ENCODE data around the gene ZFR2. TPM values are rescaled to one million over a fixed set of nuclear protein-coding genes. Genes with fewer than 3 reads are reported as not detected.

The ZFR2 gene
- total RNA-seq, 2 experiments from 2014 or later = 0.33 to 0.58 TPM

DNA sequence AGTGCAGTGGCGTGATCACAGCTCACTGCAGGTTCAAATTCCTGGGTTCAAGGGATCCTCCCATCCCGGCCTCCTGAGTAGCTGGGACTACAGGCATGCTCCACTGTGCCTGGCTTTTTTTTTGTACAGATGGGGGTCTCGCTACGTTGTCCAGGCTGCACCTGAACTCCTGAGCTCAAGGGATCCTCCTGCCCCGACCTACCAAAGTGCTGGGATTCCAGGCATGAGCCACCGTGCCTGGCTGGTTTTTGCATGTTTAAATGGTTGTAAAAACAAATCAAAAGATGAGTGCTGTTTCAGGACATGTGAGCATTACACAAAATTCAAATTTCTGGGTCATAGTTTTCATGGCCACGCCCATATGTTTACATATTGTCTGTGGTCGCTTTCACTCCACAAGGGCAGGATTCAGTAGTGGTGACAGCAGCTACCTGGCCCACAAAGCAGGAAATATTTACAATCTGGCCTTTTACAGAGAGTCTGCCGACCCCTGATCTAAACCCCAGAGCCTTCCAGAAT, 88.0 kb downstream of the ZFR2 start:
- peaks cover 19% of the 10 kb centered on the region for H3K9me3 Mint-ChIP-seq
- CTCF ChIA-PET = interaction anchor here (1.4 to 2.4 kb wide), 2 partner anchors 42 to 359 kb away, joined by 3 to 6 read pairs; no protein-coding TSS in a partner anchor

DNA sequence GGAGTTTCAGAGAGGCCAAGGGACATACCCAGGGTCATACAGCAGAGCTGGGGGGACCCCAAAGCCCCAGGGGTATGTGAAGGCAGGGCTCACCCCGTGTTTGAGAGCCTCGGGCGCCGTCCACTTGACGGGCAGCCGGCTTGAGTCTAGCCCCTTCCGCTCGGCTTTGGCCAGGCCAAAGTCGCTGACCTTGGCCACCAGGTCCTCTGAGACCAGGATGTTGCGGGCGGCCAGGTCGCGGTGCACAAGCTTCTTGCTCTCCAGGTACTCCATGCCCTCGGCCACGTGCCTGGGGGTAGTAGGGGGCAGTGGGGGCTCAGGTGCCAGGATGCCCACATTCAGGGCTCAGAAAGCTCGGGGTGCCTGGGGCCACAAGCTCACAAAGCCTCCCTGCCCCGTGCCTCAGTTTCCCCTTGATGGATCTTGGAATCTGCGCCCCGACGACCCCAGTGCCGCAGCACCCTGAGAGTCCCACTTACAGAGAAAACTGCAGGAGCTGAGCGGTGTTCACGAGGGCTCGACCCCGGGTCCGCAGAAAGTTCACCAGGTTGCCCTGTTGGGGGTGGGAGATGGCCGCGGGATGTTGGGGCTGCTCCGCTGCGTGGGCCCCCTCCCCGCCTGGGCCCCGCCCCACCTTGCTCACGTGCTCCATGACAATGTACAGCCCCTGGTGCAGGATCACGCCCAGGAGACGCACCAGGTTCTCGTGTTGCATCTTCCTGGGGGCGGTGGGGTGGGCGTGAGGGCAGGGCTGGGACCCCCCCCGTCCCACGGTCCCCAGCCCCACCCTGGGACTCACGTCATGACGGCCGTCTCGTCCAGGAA, 89.7 kb downstream of the ZFR2 start:
- H3K4me1 Mint-ChIP-seq (ENCODE audit: low read depth) = no peaks in the 10 kb centered on the region
- no peak overlapping the region for H3K27ac Mint-ChIP-seq
- peaks cover 24% of the 10 kb centered on the region for H3K36me3 Mint-ChIP-seq
- DNase-seq = no peak
- no peak overlapping the region for H3K4me3 Mint-ChIP-seq
- no peaks in the 10 kb centered on the region for H3K27me3 Mint-ChIP-seq
- peaks cover 19% of the 10 kb centered on the region for H3K9me3 Mint-ChIP-seq
- intact Hi-C loops (cut with micrococcal nuclease) = no loop called here
- ChIA-PET POLR2A (no interaction called here), CTCF (interaction anchor here (1.4 to 2.4 kb wide), 2 partner anchors 43 to 361 kb away, joined by 3 to 6 read pairs; no protein-coding TSS in a partner anchor)

More for the DNA sequence above, 88.0 kb downstream of the ZFR2 start:
- no peak for DNase-seq
- no peak overlapping the region for H3K4me3 Mint-ChIP-seq
- intact Hi-C loops (cut with micrococcal nuclease) = no loop called here
- H3K4me1 Mint-ChIP-seq (ENCODE audit: low read depth) = peaks cover 8% of the 10 kb centered on the region
- H3K36me3 Mint-ChIP-seq = peaks cover 24% of the 10 kb centered on the region
- POLR2A ChIA-PET = interaction anchor here (0.6 to 1.6 kb wide), 2 partner anchors 17 to 188 kb away, joined by 3 to 5 read pairs; no protein-coding TSS in a partner anchor
- H3K27me3 Mint-ChIP-seq = no peaks in the 10 kb centered on the region
- H3K27ac Mint-ChIP-seq = no peak overlapping the region

DNA sequence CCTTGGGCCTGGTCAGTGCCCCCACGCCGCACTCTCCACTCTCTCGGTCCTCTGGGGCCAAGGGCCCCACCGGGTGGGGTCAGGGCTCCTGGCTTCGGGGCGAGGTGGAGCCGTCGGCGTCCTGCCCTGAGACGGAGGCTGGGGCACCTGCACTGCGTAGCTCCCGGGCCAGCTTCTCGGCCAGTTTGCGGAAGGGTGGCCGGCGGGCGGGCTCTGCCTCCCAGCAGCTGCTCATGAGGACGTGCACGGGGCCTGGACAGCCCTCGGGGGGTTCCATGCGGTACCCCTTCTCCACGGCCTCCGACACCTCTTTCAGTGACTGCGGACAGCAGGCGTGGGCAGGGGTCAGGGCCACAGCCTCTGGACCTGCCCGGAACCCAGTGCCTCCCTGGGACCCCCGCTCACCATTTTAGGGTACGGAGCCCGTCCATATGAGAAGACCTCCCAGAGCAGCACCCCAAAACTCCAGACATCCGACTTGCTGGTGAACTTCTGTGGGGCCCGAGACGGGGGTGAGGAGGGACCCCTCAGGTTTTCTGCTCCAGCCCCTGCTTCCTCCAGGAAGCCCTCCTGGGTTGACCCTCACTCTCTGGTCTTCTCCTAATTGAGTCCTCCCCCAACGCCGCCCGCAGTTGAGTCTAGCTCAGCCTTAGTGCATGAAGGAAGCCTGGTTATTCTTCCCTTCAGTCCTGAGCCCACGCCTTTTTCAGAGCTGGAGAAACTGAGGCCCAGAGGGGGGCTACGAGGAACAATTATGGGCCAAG, 90.6 kb downstream of the ZFR2 start:
- H3K4me3 Mint-ChIP-seq = no peak overlapping the region
- ChIA-PET POLR2A (no interaction called here), CTCF (no interaction called here)
- DNase-seq = no peak
- H3K9me3 Mint-ChIP-seq = peaks cover 19% of the 10 kb centered on the region
- no peaks in the 10 kb centered on the region for H3K27me3 Mint-ChIP-seq
- H3K27ac Mint-ChIP-seq = no peak overlapping the region
- intact Hi-C loops (cut with micrococcal nuclease) = no loop called here
- peaks cover 21% of the 10 kb centered on the region for H3K36me3 Mint-ChIP-seq
- H3K4me1 Mint-ChIP-seq (ENCODE audit: low read depth) = no peaks in the 10 kb centered on the region

DNA sequence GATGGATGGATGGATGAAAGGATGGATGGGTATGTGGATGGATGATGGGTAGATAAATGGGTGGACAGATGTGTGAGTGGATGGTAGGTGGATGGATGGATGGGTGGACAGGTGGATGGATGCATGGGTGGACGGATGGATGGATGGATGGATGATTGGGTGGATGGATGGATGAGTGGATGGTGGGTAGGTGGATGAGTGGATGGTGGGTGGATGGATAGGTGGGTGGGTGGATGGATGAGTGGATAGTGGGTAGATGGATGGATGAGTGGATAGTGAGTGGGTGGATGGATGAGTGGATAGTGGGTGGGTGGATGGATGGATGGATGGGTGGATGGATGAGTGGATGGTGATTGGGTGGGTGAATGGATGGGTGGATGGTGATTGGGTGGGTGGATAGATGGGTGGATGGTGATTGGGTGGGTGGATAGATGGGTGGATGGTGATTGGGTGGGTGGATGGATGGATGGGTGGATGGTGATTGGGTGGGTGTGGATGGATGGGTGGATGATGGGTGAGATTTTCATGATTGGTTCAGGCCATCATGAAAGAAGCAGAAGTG, 92.3 kb downstream of the ZFR2 start:
- DNase-seq = no peak
- Mint-ChIP-seq H3K9me3 (peaks cover 8% of the 10 kb centered on the region), H3K4me1 (ENCODE audit: low read depth) (no peaks in the 10 kb centered on the region), H3K36me3 (peaks cover 7% of the 10 kb centered on the region), H3K27me3 (no peaks in the 10 kb centered on the region), H3K4me3 (no peak overlapping the region), H3K27ac (no peak overlapping the region)
- ChIA-PET POLR2A (no interaction called here), CTCF (interaction anchor here (1.1 kb wide), 1 partner anchor 46 kb away, joined by 3 read pairs; no protein-coding TSS in a partner anchor)
- intact Hi-C loops (cut with micrococcal nuclease) = no loop called here

DNA sequence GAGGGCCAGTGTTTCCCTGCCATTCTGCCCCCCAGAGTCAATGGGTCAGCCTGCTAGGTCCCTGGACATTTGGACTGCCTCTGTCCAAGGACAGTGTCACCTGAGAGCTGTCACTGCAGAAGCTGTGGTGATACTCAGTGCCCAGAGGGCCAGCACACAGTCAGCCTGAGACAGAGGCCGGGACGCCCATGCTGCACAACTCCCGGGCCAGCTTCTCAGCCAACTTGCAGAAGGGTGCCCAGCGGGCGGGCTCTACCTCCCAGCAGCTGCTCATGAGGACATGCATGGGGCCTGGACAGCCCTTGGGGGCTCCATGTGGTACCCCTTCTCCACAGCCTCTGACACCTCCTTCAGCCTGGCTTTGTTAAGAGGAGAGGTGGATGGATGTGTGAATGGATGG, 93.0 kb downstream of the ZFR2 start:
- ChIA-PET POLR2A (no interaction called here), CTCF (interaction anchor here (1.1 kb wide), 1 partner anchor 46 kb away, joined by 3 read pairs; no protein-coding TSS in a partner anchor)
- H3K27ac Mint-ChIP-seq = no peak overlapping the region
- intact Hi-C loops (cut with micrococcal nuclease) = no loop called here
- peaks cover under 1% of the 10 kb centered on the region for H3K36me3 Mint-ChIP-seq
- H3K27me3 Mint-ChIP-seq = no peaks in the 10 kb centered on the region
- DNase-seq = no peak
- peaks cover under 1% of the 10 kb centered on the region for H3K9me3 Mint-ChIP-seq
- H3K4me3 Mint-ChIP-seq = no peak overlapping the region
- H3K4me1 Mint-ChIP-seq (ENCODE audit: low read depth) = no peaks in the 10 kb centered on the region

DNA sequence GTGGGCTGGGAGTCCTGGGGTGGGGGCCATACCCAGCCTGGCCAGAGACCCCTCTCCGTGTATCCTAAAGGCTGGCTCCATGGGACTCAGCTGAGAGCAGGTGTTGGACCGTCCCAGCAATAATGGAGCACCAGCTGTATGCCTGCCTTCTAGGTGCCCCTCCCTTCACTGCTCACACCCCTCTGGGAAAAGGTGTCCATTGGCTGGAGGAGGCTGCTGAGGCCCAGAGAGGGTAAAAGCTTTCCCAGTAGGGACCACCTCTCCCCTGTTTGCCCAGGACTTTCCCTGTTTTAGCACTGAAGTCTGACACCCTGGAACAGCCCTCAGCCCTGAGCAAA, 93.5 kb downstream of the ZFR2 start:
- CTCF ChIA-PET = interaction anchor here (1.1 kb wide), 1 partner anchor 47 kb away, joined by 3 read pairs; no protein-coding TSS in a partner anchor
- intact Hi-C loops (cut with micrococcal nuclease) = no loop called here
- Mint-ChIP-seq H3K36me3 (no peaks in the 10 kb centered on the region), H3K27ac (no peak overlapping the region), H3K4me1 (ENCODE audit: low read depth) (no peaks in the 10 kb centered on the region), H3K9me3 (no peaks in the 10 kb centered on the region), H3K4me3 (no peak overlapping the region), H3K27me3 (no peaks in the 10 kb centered on the region)
- DNase-seq = no peak
- POLR2A ChIA-PET = no interaction called here

DNA sequence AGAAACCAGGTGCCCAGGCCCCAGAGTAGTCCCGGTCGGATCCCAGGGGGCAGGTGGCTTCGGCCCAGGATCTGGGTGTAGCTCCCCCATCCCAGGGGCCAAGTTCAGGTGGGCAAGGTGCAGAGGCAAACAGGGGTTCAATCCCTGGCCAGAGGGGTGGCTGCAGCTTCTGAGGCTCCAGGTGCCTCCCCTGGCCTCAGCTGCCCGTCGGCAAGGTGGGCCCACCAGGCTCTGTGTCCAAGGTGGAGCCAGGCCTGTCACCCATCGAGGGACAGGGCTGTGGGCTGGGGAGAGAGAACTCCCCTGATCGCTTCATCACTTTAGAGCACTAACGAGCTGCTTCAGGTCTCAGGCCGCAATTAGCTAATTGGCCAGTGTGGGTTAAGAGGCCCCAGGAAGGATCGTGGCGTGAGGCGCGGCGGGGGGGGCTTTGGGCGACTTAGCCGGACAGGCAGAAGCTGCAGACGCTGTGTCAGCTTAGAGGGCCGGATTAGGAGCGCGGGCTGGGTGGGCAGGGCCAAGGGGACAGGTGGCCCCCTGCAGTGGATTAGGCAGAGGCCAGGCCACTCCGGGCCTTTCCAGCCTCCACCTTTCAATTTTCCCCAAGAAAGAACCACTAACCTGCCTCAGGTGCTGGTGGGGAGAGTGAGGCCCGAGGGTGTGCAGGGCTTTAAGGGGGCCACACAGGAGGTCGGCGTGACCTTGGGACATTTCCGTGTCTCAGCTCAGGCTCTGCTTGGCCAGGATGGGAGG, 94.0 kb downstream of the ZFR2 start:
- ChIA-PET CTCF (no interaction called here), POLR2A (no interaction called here)
- Mint-ChIP-seq H3K9me3 (no peaks in the 10 kb centered on the region), H3K27me3 (no peaks in the 10 kb centered on the region), H3K36me3 (peaks cover 2% of the 10 kb centered on the region), H3K4me3 (no peak overlapping the region), H3K4me1 (ENCODE audit: low read depth) (no peaks in the 10 kb centered on the region), H3K27ac (no peak overlapping the region)
- intact Hi-C loops (cut with micrococcal nuclease) = no loop called here
- no peak for DNase-seq

DNA sequence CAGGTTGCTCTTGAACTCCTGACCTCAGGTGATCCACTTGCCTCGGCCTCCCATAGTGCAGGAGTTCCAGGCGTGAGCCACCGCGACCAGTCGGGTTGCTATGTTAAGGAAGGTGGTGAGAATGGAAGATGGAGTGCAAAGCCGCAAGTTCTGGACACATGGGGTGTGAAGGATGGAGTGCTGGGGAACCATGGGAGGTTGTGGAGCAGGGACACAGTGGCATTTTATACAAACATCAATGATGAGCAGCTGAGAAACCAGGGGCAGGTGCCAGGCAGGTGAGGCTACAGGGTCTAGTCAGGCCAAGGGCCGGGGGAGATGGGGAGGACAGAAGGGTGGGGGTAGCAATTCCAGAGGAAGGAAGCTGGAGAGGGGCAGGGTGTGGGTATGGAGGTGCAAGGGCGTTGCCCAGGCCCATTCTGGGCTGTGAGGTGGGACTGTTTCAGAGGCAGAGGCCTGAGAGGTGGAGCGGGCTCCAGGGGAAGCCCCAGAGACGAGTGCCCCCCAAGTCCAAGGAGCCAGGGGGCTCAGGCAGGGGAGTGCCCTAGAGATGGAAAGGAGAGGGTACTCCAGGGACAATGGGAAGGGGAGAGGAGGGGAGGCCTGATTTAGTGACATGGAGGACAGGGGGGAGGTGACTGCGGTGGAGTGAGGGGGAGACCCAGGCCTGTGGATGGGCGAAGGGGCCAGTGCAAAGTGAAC, 94.9 kb downstream of the ZFR2 start:
- Mint-ChIP-seq H3K4me1 (ENCODE audit: low read depth) (no peaks in the 10 kb centered on the region), H3K9me3 (no peaks in the 10 kb centered on the region), H3K4me3 (no peak overlapping the region), H3K27ac (no peak overlapping the region), H3K27me3 (no peaks in the 10 kb centered on the region), H3K36me3 (peaks cover 2% of the 10 kb centered on the region)
- ChIA-PET CTCF (no interaction called here), POLR2A (no interaction called here)
- no peak for DNase-seq
- intact Hi-C loops (cut with micrococcal nuclease) = no loop called here

DNA sequence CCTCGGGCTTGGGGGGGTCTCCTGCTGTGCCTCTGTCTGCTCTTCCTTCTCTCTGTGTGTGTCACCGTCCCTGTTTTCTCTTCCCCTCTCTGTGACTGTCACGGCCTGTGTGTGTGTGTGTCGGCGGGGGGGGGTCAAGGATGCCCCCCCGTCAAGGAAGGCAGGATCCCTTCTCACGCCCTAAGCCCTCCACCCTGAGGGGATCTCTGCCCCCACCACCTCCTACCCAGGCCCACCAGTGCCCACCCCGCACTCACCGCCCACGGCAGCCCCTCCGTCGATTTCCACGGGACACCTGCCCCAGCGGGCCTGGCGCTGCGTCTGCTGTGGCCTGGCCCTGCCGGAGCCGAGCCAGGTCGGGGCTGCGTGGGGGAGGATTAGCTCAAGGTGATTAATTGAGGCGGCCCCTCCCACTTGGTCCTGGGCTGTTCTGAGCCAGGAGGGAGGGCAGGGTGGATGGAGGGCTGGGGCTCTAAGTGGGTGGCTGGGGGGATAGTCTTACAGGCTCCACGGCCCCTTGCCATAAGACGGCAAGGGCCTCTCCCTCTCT, 96.9 kb downstream of the ZFR2 start, which contains the start of gene RAX2:
RAX2 (minus strand) TSS at position 323 of the 550 bp plus-strand sequence. CDS start 486 bp downstream, outside the sequence.
- H3K4me1 Mint-ChIP-seq (ENCODE audit: low read depth) = no peaks in the 10 kb centered on the region
- H3K4me3 Mint-ChIP-seq = no peak within 1 kb of the TSS
- H3K9me3 Mint-ChIP-seq = no peaks in the 10 kb centered on the region
- CTCF ChIA-PET = no interaction called here
- H3K27me3 Mint-ChIP-seq = no peaks in the 10 kb centered on the region
- POLR2A ChIA-PET = no interaction called here
- H3K27ac Mint-ChIP-seq = no peak within 1 kb of the TSS
- no peak for DNase-seq
- intact Hi-C loops (cut with micrococcal nuclease) = no loop called here
- peaks cover 5% of the 10 kb centered on the region for H3K36me3 Mint-ChIP-seq

DNA sequence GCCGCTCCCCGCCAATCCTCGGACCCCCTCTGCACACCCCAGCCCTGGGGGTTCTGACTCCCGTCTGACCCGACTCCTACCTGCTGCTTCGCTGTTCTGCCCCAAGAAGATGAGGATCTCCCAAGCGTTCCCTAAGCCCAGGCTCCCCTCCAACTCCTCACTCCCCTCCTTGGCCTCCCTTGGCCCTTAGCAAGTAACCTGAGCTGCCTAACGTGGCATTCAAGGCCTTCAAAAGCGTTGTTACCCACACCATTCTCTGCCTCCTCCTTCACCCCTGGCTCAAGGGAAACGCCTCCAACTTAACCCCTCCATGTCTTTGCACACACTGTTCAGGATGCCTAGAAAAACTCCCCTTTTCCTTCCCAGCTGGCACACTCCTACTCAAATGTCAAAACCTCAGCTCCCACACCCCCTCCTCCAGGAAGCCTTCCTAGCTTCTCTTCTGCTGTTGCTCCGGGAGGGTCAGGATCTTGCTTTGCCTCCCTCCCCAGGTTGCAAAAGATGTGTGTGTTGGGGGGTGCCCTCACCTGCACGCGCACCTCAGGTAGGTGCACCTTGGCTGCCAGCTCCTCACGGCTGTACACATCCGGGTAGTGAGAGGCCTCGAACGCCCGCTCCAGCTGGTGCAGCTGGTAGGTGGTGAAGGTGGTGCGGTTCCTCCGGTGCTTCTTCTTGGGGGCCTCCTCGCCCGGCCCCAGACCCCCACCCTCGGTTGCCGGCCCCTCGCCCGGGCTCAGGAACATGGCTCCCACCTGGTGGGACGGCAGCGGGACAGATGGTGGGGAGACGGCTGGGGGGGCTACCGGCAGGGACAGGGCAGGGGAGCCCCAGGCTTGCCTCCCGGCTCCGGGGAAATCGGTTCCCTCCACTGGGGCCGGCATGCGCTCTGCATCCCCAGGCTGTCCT, 97.6 kb downstream of the ZFR2 start:
- no peaks in the 10 kb centered on the region for H3K27me3 Mint-ChIP-seq
- peaks cover 6% of the 10 kb centered on the region for H3K4me1 Mint-ChIP-seq (ENCODE audit: low read depth)
- DNase-seq = no peak
- H3K9me3 Mint-ChIP-seq = no peaks in the 10 kb centered on the region
- CTCF ChIA-PET = no interaction called here
- H3K27ac Mint-ChIP-seq = no peak overlapping the region
- intact Hi-C loops (cut with micrococcal nuclease) = no loop called here
- POLR2A ChIA-PET = no interaction called here
- no peak overlapping the region for H3K4me3 Mint-ChIP-seq
- peaks cover 11% of the 10 kb centered on the region for H3K36me3 Mint-ChIP-seq
